OCI-LY3 (cell line): ENCODE data around the gene SYS1.

Experiments
- H2AFZ ChIP-seq: fragments of 200-600, 300-600 bp; shearing (Covaris generic); 2 replicates; pipeline ENCODE4 v1.6.0; 2014; ENCODE audit warnings: antibody characterized with exemption, low read depth, low read length
- H3K27ac ChIP-seq: fragments of 200-600, 300-600 bp; sonication (generic); 2 replicates; pipeline ENCODE4 v1.5.1; 2014; ENCODE audit warnings: mild to moderate bottlenecking, low read length, moderate library complexity, mixed read lengths
- H3K27me3 ChIP-seq: fragments of 200-600, 300-600 bp; sonication (generic); 2 replicates; pipeline ENCODE4 v1.6.1; 2014; ENCODE audit warnings: low read depth, low read length, mixed read lengths
- H3K36me3 ChIP-seq: fragments of 200-600, 300-600 bp; sonication (generic); replicated peaks from 2 replicates; pipeline ENCODE3; 2014; ENCODE audit warnings: low read depth, low read length, mixed read lengths
- H3K4me1 ChIP-seq: fragments of 300-600, 200-600 bp; sonication (generic); 2 replicates; pipeline ENCODE4 v1.6.1; 2014; ENCODE audit warnings: low read length, mixed read lengths
- H3K4me2 ChIP-seq: fragments of 200-600, 300-600 bp; sonication (generic); 2 replicates; pipeline ENCODE4 v1.6.1; 2014; ENCODE audit warnings: low read length, mixed read lengths
- H3K4me3 ChIP-seq: fragments of 300-600, 200-600 bp; sonication (generic); 2 replicates; pipeline ENCODE4 v1.5.1; 2014; ENCODE audit warnings: antibody characterized with exemption, mild to moderate bottlenecking, low read length, moderate library complexity
- H3K79me2 ChIP-seq: fragments of 300-600, 200-600 bp; shearing (Covaris generic); 2 replicates; pipeline ENCODE4 v1.6.1; 2014; ENCODE audit warnings: mild to moderate bottlenecking, low read length, mixed read lengths
- H3K9ac ChIP-seq: fragments of 300-600, 200-600 bp; shearing (Covaris generic); 2 replicates; pipeline ENCODE4 v1.6.0; 2014; ENCODE audit warnings: mild to moderate bottlenecking, low read length, moderate library complexity
- H3K9me3 ChIP-seq: fragments of 200-600, 300-600 bp; shearing (Covaris generic); 2 replicates; pipeline ENCODE4 v1.6.1; 2014; ENCODE audit warnings: low read length, mixed read lengths; ENCODE audit not compliant: insufficient read depth
- H4K20me1 ChIP-seq: fragments of 200-600, 300-600 bp; sonication (generic); 2 replicates; pipeline ENCODE4 v1.6.1; 2016; ENCODE audit warnings: low read length, mixed read lengths; ENCODE audit not compliant: insufficient read depth
- CTCF ChIP-seq: fragments of 200-600, 300-600 bp; sonication (generic); IDR thresholded peaks from 2 replicates; pipeline ENCODE4 v1.5.1; 2014; ENCODE audit warnings: antibody characterized with exemption, low read length, low read depth
- EZH2phosphoT487 ChIP-seq: fragments of 200-600 bp; shearing (Covaris generic); IDR thresholded peaks from 2 replicates; pipeline ENCODE4 v1.6.1; 2018; ENCODE audit warnings: antibody characterized with exemption, mixed run types, low read depth

SYS1 gene

GRCh38 chr20:45367126-45367525, 4.2 kb downstream of the SYS1 start:
- no peak overlapping the region for H2AFZ ChIP-seq
- peak overlapping the region; percentile 70 for H3K4me2 ChIP-seq
- no peak overlapping the region; the same call in 1 of the 2 replicates for H3K4me3 ChIP-seq
- H3K27me3 ChIP-seq = peaks cover 35% of the 10 kb centered on the region
- peaks cover 50% of the 10 kb centered on the region for H3K36me3 ChIP-seq
- peaks cover 54% of the 10 kb centered on the region for H4K20me1 ChIP-seq
- no peaks in the 10 kb centered on the region for H3K9me3 ChIP-seq
- no peak overlapping the region; the same call in 1 of the 2 replicates for H3K9ac ChIP-seq
- peak overlapping the region; percentile 91 for H3K27ac ChIP-seq
- TF ChIP-seq EZH2phosphoT487 (no peak), CTCF (no peak)
- peaks cover 63% of the 10 kb centered on the region for H3K4me1 ChIP-seq
- H3K79me2 ChIP-seq = peaks cover 45% of the 10 kb centered on the region

GRCh38 chr20:45368221-45368980, 5.4 kb downstream of the SYS1 start:
- Histone ChIP-seq H2AFZ (no peak overlapping the region), H4K20me1 (peaks cover 54% of the 10 kb centered on the region), H3K36me3 (peaks cover 53% of the 10 kb centered on the region), H3K4me2 (peak overlapping the region; percentile 71), H3K4me1 (peaks cover 68% of the 10 kb centered on the region), H3K4me3 (peak overlapping the region; percentile 47), H3K9ac (peak overlapping the region; percentile 56), H3K27me3 (peaks cover 35% of the 10 kb centered on the region), H3K9me3 (no peaks in the 10 kb centered on the region), H3K79me2 (peaks cover 44% of the 10 kb centered on the region), H3K27ac (peak overlapping the region; percentile 91)
- peak; percentile 98 for TF ChIP-seq EZH2phosphoT487
- TF ChIP-seq CTCF = no peak; the same call in 1 of the 2 replicates

- TF ChIP-seq CTCF (no peak), EZH2phosphoT487 (no peak)
- Histone ChIP-seq H3K9me3 (no peaks in the 10 kb centered on the region), H3K4me3 (no peak overlapping the region), H3K36me3 (peaks cover 42% of the 10 kb centered on the region), H3K27ac (no peak overlapping the region), H3K9ac (no peak overlapping the region), H2AFZ (no peak overlapping the region), H4K20me1 (peaks cover 45% of the 10 kb centered on the region), H3K4me1 (peaks cover 55% of the 10 kb centered on the region), H3K27me3 (peaks cover 31% of the 10 kb centered on the region), H3K4me2 (no peak overlapping the region), H3K79me2 (peaks cover 24% of the 10 kb centered on the region)
Measured at GRCh38 chr20:45370571-45371160, 7.7 kb downstream of the SYS1 start.

- H3K36me3 ChIP-seq = peaks cover 26% of the 10 kb centered on the region
- H3K9me3 ChIP-seq = no peaks in the 10 kb centered on the region
- peaks cover 11% of the 10 kb centered on the region; the same call in 1 of the 2 replicates for H3K79me2 ChIP-seq
- TF ChIP-seq CTCF = no peak
- no peak for TF ChIP-seq EZH2phosphoT487
- peaks cover 41% of the 10 kb centered on the region for H3K4me1 ChIP-seq
- H2AFZ ChIP-seq = no peak overlapping the region
- H3K27me3 ChIP-seq = peaks cover 16% of the 10 kb centered on the region
- no peak overlapping the region for H3K4me3 ChIP-seq
- H4K20me1 ChIP-seq = peaks cover 30% of the 10 kb centered on the region
- no peak overlapping the region for H3K4me2 ChIP-seq
- H3K9ac ChIP-seq = no peak overlapping the region
- H3K27ac ChIP-seq = no peak overlapping the region
Measured at GRCh38 chr20:45372241-45372640, 9.3 kb downstream of the SYS1 start.
